Transverse colon (tissue), 4 donors: Measurements from ENCODE around the gene ARHGAP8. TPM values are rescaled to one million over a fixed set of nuclear protein-coding genes. Genes with fewer than 3 reads are reported as not detected.

ENCODE experiments used
- DNase-seq: peaks from one replicate; pipeline ENCODE4 v3.0.0-alpha.2; 2019
- H3K27ac ChIP-seq, 4 donors: fragments of 200-600 bp; sonication (generic); 2 replicates each; pipeline ENCODE4 v1.5.1; 2016 to 2018; ENCODE audit warnings: inconsistent platforms in 4 of 4
- H3K27me3 ChIP-seq: fragments of 200-600 bp; sonication (generic); 2 replicates; pipeline ENCODE4 v1.5.1; 2017; ENCODE audit warnings: inconsistent platforms
- H3K36me3 ChIP-seq, 4 donors: fragments of 200-600 bp; sonication (generic); 2 replicates each; pipeline ENCODE4 v1.5.1; 2017 to 2019; ENCODE audit warnings: inconsistent platforms in 4 of 4
- H3K4me1 ChIP-seq, 4 donors: fragments of 200-600 bp; sonication (generic); 2 replicates each; pipeline ENCODE4 v1.5.1; 2017 to 2020; ENCODE audit warnings: inconsistent platforms in 4 of 4
- H3K4me3 ChIP-seq, 4 donors: fragments of 200-600 bp; sonication (generic); 1 replicate in 1 of 4; 2 replicates in 3 of 4; pipeline versions ENCODE4 v1.5.1 to v1.6.1; 2017 to 2019; ENCODE audit warnings: inconsistent platforms in 4 of 4
- H3K9me3 ChIP-seq, 2 donors: fragments of 200-600 bp; sonication (generic); 2 replicates each; pipeline ENCODE4 v1.5.1; 2017 to 2019; ENCODE audit warnings: inconsistent platforms in 2 of 2
- CTCF ChIP-seq, 5 experiments: fragments of 200-600 bp in 3 of 5; fragments of 450-650 bp in 2 of 5; sonication (generic) in 3 of 5; IDR thresholded peaks; 1 replicate in 2 of 5; 2 replicates in 3 of 5; pipeline ENCODE4 v1.5.1; 2016 to 2017; ENCODE audit warnings: antibody characterized with exemption in 5 of 5, inconsistent platforms in 3 of 5, mild to moderate bottlenecking in 2 of 5, moderate library complexity in 1 of 5
- EP300 ChIP-seq: sonication (generic); formaldehyde crosslinking; IDR thresholded peaks from one replicate; pipeline ENCODE4 v1.6.1; 2017; ENCODE audit warnings: antibody characterized with exemption, low read depth
- POLR2A ChIP-seq: fragments of 450-650 bp; IDR thresholded peaks from one replicate; pipeline ENCODE4 v1.6.1; 2016; ENCODE audit warnings: antibody characterized with exemption, mild to moderate bottlenecking, moderate library complexity
- POLR2AphosphoS5 ChIP-seq, 3 donors: sonication (generic); formaldehyde crosslinking; IDR thresholded peaks; one replicate each; pipeline ENCODE4 v1.6.1; 2016; ENCODE audit warnings: antibody characterized with exemption in 3 of 3
- WGBS, 2 donors: methylation state at CpG; one replicate each; pipeline ENCODE4 v1.1.5; 2018; ENCODE audit warnings: low coverage in 1 of 2; 5-methylcytosine and 5-hydroxymethylcytosine counted together
- in situ Hi-C, 4 donors: fragments of 200-750 bp; cut with MboI; loops; one replicate each; pipeline versions ENCODE4 v1.15.0 to v1.15.1; 2017; ENCODE audit warnings: low sequenced_read_pairs in 3 of 4, low pct_ligation_motif_present in 1 of 4, low pct_unique_long_range_greater_than_20kb in 1 of 4
- intact Hi-C: fragments of 100-400 bp; cut with DNase I; formaldehyde crosslinking; loops from one replicate; pipeline ENCODE4 v1.15.1; 2023; ENCODE audit warnings: low total_unique reads
- total RNA-seq, 4 donors: library from RNA; depleted of rRNA; stranded (reverse); fragments of >200 nt; gene quantifications; one replicate each; pipeline ENCODE4 v1.1.0, GENCODE V29; 2016

Gene ARHGAP8
- total RNA-seq, 4 donors from 2014 or later, result 28.6 to 51.5 (median 31.5) TPM

GRCh38 chr22:44734801-44735517 lies 17.4 kb upstream of the ARHGAP8 start:
- Histone ChIP-seq H3K9me3 (no peaks in the 10 kb centered on the region), H3K4me3 (no peak overlapping the region), H3K27ac (no peak overlapping the region), H3K4me1 (peaks cover 0 to 11% (median 9%) of the 10 kb centered on the region in 4 donors), H3K27me3 (peaks cover 6% of the 10 kb centered on the region), H3K36me3 (no peaks in the 10 kb centered on the region)
- TF ChIP-seq EP300, result no peak
- intact Hi-C loops (no loop called here), in situ Hi-C loops (loop anchor here in 2 of 4 donors (5.0 kb wide), 1 partner anchor 38 kb away; no protein-coding TSS in a partner anchor)
- no peak for DNase-seq
- 85% methylated on average over 23 of the region's 23 CpGs; no CpG with 5 or more reads in 1 of the 2 donors for WGBS, 2 donors

- peaks cover 0 to 10% (median 8%) of the 10 kb centered on the region in 4 donors for H3K4me1 ChIP-seq
- intact Hi-C loops, result no loop called here
- no peak overlapping the region for H3K4me3 ChIP-seq
- H3K36me3 ChIP-seq, result no peaks in the 10 kb centered on the region
- H3K27me3 ChIP-seq, result peaks cover 6% of the 10 kb centered on the region
- DNase-seq, result peak; percentile 84
- H3K9me3 ChIP-seq, result no peaks in the 10 kb centered on the region
- WGBS, 2 donors, result 43% methylated on average over 22 of the region's 28 CpGs; no CpG with 5 or more reads in 1 of the 2 donors
- no peak overlapping the region for H3K27ac ChIP-seq
- in situ Hi-C loops, result loop anchor here in 1 of 4 donors (5.0 kb wide), 1 partner anchor 38 kb away; no protein-coding TSS in a partner anchor
- TF ChIP-seq POLR2A (no peak), POLR2AphosphoS5 (IDR thresholded peaks at IDR 0.05) (no peak), EP300 (no peak), CTCF (IDR thresholded peaks at IDR 0.05) (peak; percentile 99 to 100 (median 99))
These were observed 16.6 kb upstream of the ARHGAP8 start for GRCh38 chr22:44735518-44736428.

GRCh38 chr22:44736581-44737405 lies 15.6 kb upstream of the ARHGAP8 start:
- intact Hi-C loops, result no loop called here
- DNase-seq, result no peak
- peaks cover 0 to 10% (median 8%) of the 10 kb centered on the region in 4 donors for H3K4me1 ChIP-seq
- H3K9me3 ChIP-seq, result no peaks in the 10 kb centered on the region
- peaks cover 6% of the 10 kb centered on the region for H3K27me3 ChIP-seq
- no peak for TF ChIP-seq CTCF (IDR thresholded peaks at IDR 0.05)
- no peak for TF ChIP-seq EP300
- TF ChIP-seq POLR2A, result no peak
- no peak for TF ChIP-seq POLR2AphosphoS5 (IDR thresholded peaks at IDR 0.05)
- in situ Hi-C loops, result loop anchor here in 1 of 4 donors (5.0 kb wide), 1 partner anchor 39 kb away; no protein-coding TSS in a partner anchor
- WGBS, 2 donors, result 72% methylated on average over 46 of the region's 52 CpGs; no CpG with 5 or more reads in 1 of the 2 donors
- H3K36me3 ChIP-seq, result no peaks in the 10 kb centered on the region
- H3K27ac ChIP-seq, result no peak overlapping the region
- H3K4me3 ChIP-seq, result no peak overlapping the region

- WGBS, 2 donors, result 55% methylated on average over 27 of the region's 32 CpGs; no CpG with 5 or more reads in 1 of the 2 donors
- in situ Hi-C loops, result loop anchor here in 1 of 4 donors (5.0 kb wide), 1 partner anchor 40 kb away; no protein-coding TSS in a partner anchor
- intact Hi-C loops, result no loop called here
- Histone ChIP-seq H3K27ac (no peak overlapping the region), H3K9me3 (no peaks in the 10 kb centered on the region), H3K4me3 (no peak overlapping the region), H3K27me3 (peaks cover 6% of the 10 kb centered on the region), H3K4me1 (peaks cover 0 to 10% (median 8%) of the 10 kb centered on the region in 4 donors), H3K36me3 (no peaks in the 10 kb centered on the region)
- DNase-seq, result no peak
- TF ChIP-seq POLR2A (no peak), CTCF (IDR thresholded peaks at IDR 0.05) (no peak), EP300 (no peak), POLR2AphosphoS5 (IDR thresholded peaks at IDR 0.05) (no peak)
These were observed 14.7 kb upstream of the ARHGAP8 start for GRCh38 chr22:44737406-44738346.
